H1 (cell line): ENCODE measurements around the gene DUOX1. TPM values are rescaled to one million over a fixed set of nuclear protein-coding genes. Genes with fewer than 3 reads are reported as not detected.

Experiments
- CTCF ChIA-PET: fragments of 300-600 bp; sonication (Branson Sonifier 250); formaldehyde crosslinking; loops from one replicate; lab custom pipeline; 2021; ENCODE audit not compliant: partially characterized antibody; lab: Charles Lee
- POLR2A ChIA-PET: fragments of 300-600 bp; sonication (Branson Sonifier 250); formaldehyde crosslinking; loops from one replicate; lab custom pipeline; 2021; ENCODE audit warnings: inconsistent platforms; ENCODE audit not compliant: partially characterized antibody; lab: Charles Lee
- DNase-seq, 2 experiments: peaks; one replicate each; pipeline versions ENCODE4 v3.0.0 to v3.0.0-alpha.2; 2010 to 2022; ENCODE audit warnings: low spot score in 2 of 2, low read depth in 1 of 2, mixed read lengths in 1 of 2
- FAIRE-seq: peaks from 2 replicates; lab custom pipeline; 2011; peaks lifted over from hg19 to GRCh38; lab: Jason Lieb, UNC
- H2AFZ ChIP-seq: 2 replicates; pipeline ENCODE4 v1.8.1; 2012; ENCODE audit warnings: low read length, inconsistent platforms
- H2AK5ac ChIP-seq: 2 replicates; pipeline ENCODE4 v1.6.1; 2013; ENCODE audit warnings: low read depth, low read length
- H2BK120ac ChIP-seq: replicated peaks from 2 replicates; pipeline ENCODE3; 2013; ENCODE audit warnings: low read depth, low read length, inconsistent platforms
- H2BK12ac ChIP-seq: 2 replicates; pipeline ENCODE4 v1.6.1; 2013; ENCODE audit warnings: low read depth, low read length
- H2BK15ac ChIP-seq: 2 replicates; pipeline ENCODE4 v1.6.1; 2013; ENCODE audit warnings: low read length
- H2BK20ac ChIP-seq: 2 replicates; pipeline ENCODE4 v1.6.1; 2013; ENCODE audit warnings: low read length
- H2BK5ac ChIP-seq: 2 replicates; pipeline ENCODE4 v1.6.1; 2013; ENCODE audit warnings: low read depth, low read length
- H3K14ac ChIP-seq: 2 replicates; pipeline ENCODE4 v1.6.1; 2013; ENCODE audit warnings: inconsistent platforms; ENCODE audit not compliant: insufficient read length
- H3K18ac ChIP-seq: 2 replicates; pipeline ENCODE4 v1.6.1; 2013; ENCODE audit warnings: low read length; ENCODE audit errors: extremely low read depth
- H3K23ac ChIP-seq: 2 replicates; pipeline ENCODE4 v1.6.1; 2013; ENCODE audit warnings: inconsistent platforms; ENCODE audit not compliant: insufficient read length
- H3K23me2 ChIP-seq: 2 replicates; pipeline ENCODE4 v1.6.1; 2013; ENCODE audit warnings: low read depth, low read length
- H3K27ac ChIP-seq: 2 replicates; pipeline ENCODE4 v1.6.1; 2011; ENCODE audit warnings: low read depth, low read length, inconsistent platforms
- H3K27me3 ChIP-seq, 4 experiments: replicated peaks in 1 of 4; 1 replicate in 1 of 4; 2 replicates in 3 of 4; pipeline versions ENCODE4 v1.6.1 to v1.8.1; 2011 to 2013; ENCODE audit warnings: low read length in 3 of 4, mild to moderate bottlenecking in 3 of 4, inconsistent platforms in 2 of 4, mixed read lengths in 2 of 4, moderate library complexity in 1 of 4; ENCODE audit not compliant: control insufficient read depth in 3 of 4, insufficient read depth in 3 of 4; ENCODE audit errors: extremely low read depth in 1 of 4
- H3K36me3 ChIP-seq, 4 experiments: 2 replicates each; pipeline versions ENCODE4 v1.6.1 to v1.8.1; 2011 to 2013; ENCODE audit warnings: mild to moderate bottlenecking in 4 of 4, low read length in 3 of 4, moderate library complexity in 2 of 4, control low read depth in 1 of 4, inconsistent platforms in 1 of 4; ENCODE audit not compliant: insufficient read depth in 4 of 4, control insufficient read depth in 2 of 4
- H3K4ac ChIP-seq: replicated peaks from 2 replicates; pipeline ENCODE3; 2013; ENCODE audit warnings: low read length, low read depth, mixed read lengths, inconsistent platforms; ENCODE audit not compliant: insufficient read length
- H3K4me1 ChIP-seq, 4 experiments: replicated peaks in 1 of 4; 1 replicate in 1 of 4; 2 replicates in 3 of 4; pipeline versions ENCODE4 v1.6.1 to v1.8.1; 2011 to 2013; ENCODE audit warnings: low read length in 3 of 4, inconsistent platforms in 2 of 4, mixed read lengths in 1 of 4; ENCODE audit not compliant: insufficient read depth in 4 of 4, control insufficient read depth in 3 of 4
- H3K4me2 ChIP-seq, 2 experiments: 2 replicates each; pipeline versions ENCODE4 v1.6.1 to v1.8.1; 2011 to 2013; ENCODE audit warnings: low read depth in 2 of 2, low read length in 2 of 2, control low read depth in 1 of 2, inconsistent platforms in 1 of 2, mild to moderate bottlenecking in 1 of 2; ENCODE audit not compliant: insufficient read depth in 1 of 2
- H3K4me3 ChIP-seq, 4 experiments: fragments of 200-600, 300-600 bp in 1 of 4; sonication (generic), shearing (Covaris generic), sonication (Bioruptor Twin) in 1 of 4; 2 replicates each; pipeline versions ENCODE4 v1.5.1 to v1.8.1; 2011 to 2016; ENCODE audit warnings: low read length in 4 of 4, low read depth in 3 of 4, control low read depth in 2 of 4, inconsistent platforms in 2 of 4, mild to moderate bottlenecking in 2 of 4, mixed read lengths in 1 of 4, moderate library complexity in 1 of 4; ENCODE audit not compliant: insufficient read depth in 2 of 4; ENCODE audit errors: extremely low read depth in 1 of 4
- H3K56ac ChIP-seq: replicated peaks from 2 replicates; pipeline ENCODE3; 2013; ENCODE audit warnings: low read depth, mild to moderate bottlenecking, mixed read lengths, low read length, inconsistent platforms; ENCODE audit not compliant: insufficient read length
- H3K79me1 ChIP-seq: 2 replicates; pipeline ENCODE4 v1.6.1; 2013; ENCODE audit warnings: low read depth, low read length, control low read depth
- H3K79me2 ChIP-seq, 2 experiments: 2 replicates each; pipeline versions ENCODE4 v1.6.1 to v1.8.1; 2012 to 2013; ENCODE audit warnings: low read length in 2 of 2, mild to moderate bottlenecking in 2 of 2, inconsistent platforms in 1 of 2; ENCODE audit not compliant: insufficient read depth in 2 of 2, control insufficient read depth in 1 of 2
- H3K9ac ChIP-seq, 4 experiments: replicated peaks in 1 of 4; 1 replicate in 1 of 4; 2 replicates in 3 of 4; pipeline versions ENCODE4 v1.6.1 to v1.8.1; 2011 to 2013; ENCODE audit warnings: low read depth in 3 of 4, low read length in 3 of 4, control low read depth in 2 of 4, mild to moderate bottlenecking in 2 of 4, moderate library complexity in 2 of 4, inconsistent platforms in 1 of 4; ENCODE audit errors: extremely low read depth in 1 of 4
- H3K9me3 ChIP-seq, 2 experiments: 2 replicates each; pipeline versions ENCODE4 v1.6.1 to v1.8.1; 2012 to 2013; ENCODE audit warnings: mild to moderate bottlenecking in 2 of 2, moderate library complexity in 2 of 2, control low read depth in 1 of 2, inconsistent platforms in 1 of 2, low read depth in 1 of 2, low read length in 1 of 2, mixed read lengths in 1 of 2; ENCODE audit not compliant: insufficient read depth in 2 of 2
- H4K20me1 ChIP-seq, 2 experiments: replicated peaks in 1 of 2; 2 replicates each; pipeline versions ENCODE3 to v1.8.1; 2011 to 2013; ENCODE audit warnings: inconsistent platforms in 2 of 2, low read length in 2 of 2, mild to moderate bottlenecking in 1 of 2; ENCODE audit not compliant: insufficient read depth in 2 of 2, control insufficient read depth in 1 of 2
- H4K5ac ChIP-seq: 2 replicates; pipeline ENCODE4 v1.6.1; 2013; ENCODE audit warnings: low read length, low read depth, mixed read lengths, inconsistent platforms; ENCODE audit not compliant: insufficient read length
- H4K8ac ChIP-seq: 2 replicates; pipeline ENCODE4 v1.8.0; 2013; ENCODE audit warnings: mild to moderate bottlenecking, moderate library complexity, low read length, inconsistent platforms; ENCODE audit not compliant: insufficient read depth; ENCODE audit errors: extremely low read depth
- H4K91ac ChIP-seq: replicated peaks from 2 replicates; pipeline ENCODE3; 2013; ENCODE audit warnings: low read length, mixed read lengths, inconsistent platforms; ENCODE audit not compliant: insufficient read length
- GTF2F1 ChIP-seq: IDR thresholded peaks from 2 replicates; pipeline ENCODE4 v1.6.1; 2012; ENCODE audit warnings: low read depth, low read length, improper control_type of control experiment, borderline replicate concordance
- JUN ChIP-seq: IDR thresholded peaks from 2 replicates; pipeline ENCODE4 v1.6.1; 2011; ENCODE audit warnings: low read depth, mild to moderate bottlenecking, improper control_type of control experiment, low read length
- KDM1A ChIP-seq: fragments of 200-600, 300-600 bp; sonication (generic); IDR thresholded peaks from 2 replicates; pipeline ENCODE4 v1.7.1; 2016; ENCODE audit warnings: mild to moderate bottlenecking, low read length, borderline replicate concordance
- KDM5A ChIP-seq: fragments of 200-600 bp; IDR thresholded peaks from 2 replicates; pipeline ENCODE4 v1.7.1; 2012; ENCODE audit warnings: mild to moderate bottlenecking, low read length, inconsistent platforms, mixed read lengths
- RBBP5 ChIP-seq: IDR thresholded peaks from 2 replicates; pipeline ENCODE4 v1.7.1; 2012; ENCODE audit warnings: low read depth, mild to moderate bottlenecking, inconsistent platforms, low read length, moderate library complexity, borderline replicate concordance
- RFX5 ChIP-seq: IDR thresholded peaks from 2 replicates; pipeline ENCODE4 v1.6.1; 2011; ENCODE audit warnings: low read depth, low read length, improper control_type of control experiment, borderline replicate concordance
- RNF2 ChIP-seq: fragments of 200-900, 300-1000 bp; sonication (generic); IDR thresholded peaks from 2 replicates; pipeline ENCODE4 v1.7.1; 2016; ENCODE audit warnings: borderline replicate concordance, low read depth, mild to moderate bottlenecking, antibody characterized with exemption, low read length; ENCODE audit not compliant: poor library complexity, severe bottlenecking; ENCODE audit errors: missing control alignments
- SAP30 ChIP-seq: fragments of 300-600 bp; sonication (generic); IDR thresholded peaks from 2 replicates; pipeline ENCODE4 v1.7.1; 2012; ENCODE audit warnings: low read length, moderate library complexity, mild to moderate bottlenecking, inconsistent platforms; ENCODE audit not compliant: insufficient read depth, insufficient replicate concordance
- TAF1 ChIP-seq: IDR thresholded peaks from 2 replicates; pipeline ENCODE4 v1.6.1; 2011; ENCODE audit warnings: mild to moderate bottlenecking, low read depth, low read length
- TBP ChIP-seq: IDR thresholded peaks from 2 replicates; pipeline ENCODE4 v1.6.1; 2011; ENCODE audit warnings: low read depth, low read length, improper control_type of control experiment
- TEAD4 ChIP-seq: IDR thresholded peaks from 2 replicates; pipeline ENCODE4 v1.6.1; 2012; ENCODE audit warnings: low read depth, low read length, inconsistent platforms, mixed read lengths
- WGBS, 2 experiments: shearing (Covaris generic) in 1 of 2; methylation state at CpG; one replicate each; pipeline versions ENCODE4 v1.1.6 to v1.1.7; 2013 to 2015; ENCODE audit warnings: low lambda C conversion rate in 2 of 2, mixed read lengths in 2 of 2, inconsistent platforms in 1 of 2, low coverage in 1 of 2, missing lambda C conversion rate in 1 of 2; ENCODE audit not compliant: insufficient replicate concordance in 2 of 2, insufficient coverage in 1 of 2, insufficient read length in 1 of 2; ENCODE audit errors: extremely low coverage in 1 of 2, missing lambda C conversion rate in 1 of 2; 5-methylcytosine and 5-hydroxymethylcytosine counted together
- polyA plus RNA-seq, 7 experiments: library from polyadenylated mRNA; depleted of rRNA in 3 of 7; stranded (reverse) in 5 of 7; unstranded in 2 of 7; fragments of >200 nt in 5 of 7; fragments of 200-250 nt in 2 of 7; gene quantifications; 1 replicate in 5 of 7; 2 replicates in 1 of 7; 4 replicates in 1 of 7; pipeline versions ENCODE4 v1.2.1 to v1.2.3, GENCODE V29; 2011 to 2013; ENCODE audit warnings: missing spikeins in 2 of 7, mixed read lengths in 2 of 7
- total RNA-seq: library from RNA; stranded (reverse); fragmentation: NEBNext Ultra II Directional; extraction: Animal tissue kit (Norgen Biotek cat#: 25700); gene quantifications from 2 replicates; pipeline ENCODE4 v1.2.1, GENCODE V29; 2021

The DUOX1 gene
- total and polyA plus RNA-seq, 2 of the 8 experiments (the other 6 are each of a cell fraction or from before 2014, with no cell fraction given), result 0.84 to 1.4 TPM

DNA sequence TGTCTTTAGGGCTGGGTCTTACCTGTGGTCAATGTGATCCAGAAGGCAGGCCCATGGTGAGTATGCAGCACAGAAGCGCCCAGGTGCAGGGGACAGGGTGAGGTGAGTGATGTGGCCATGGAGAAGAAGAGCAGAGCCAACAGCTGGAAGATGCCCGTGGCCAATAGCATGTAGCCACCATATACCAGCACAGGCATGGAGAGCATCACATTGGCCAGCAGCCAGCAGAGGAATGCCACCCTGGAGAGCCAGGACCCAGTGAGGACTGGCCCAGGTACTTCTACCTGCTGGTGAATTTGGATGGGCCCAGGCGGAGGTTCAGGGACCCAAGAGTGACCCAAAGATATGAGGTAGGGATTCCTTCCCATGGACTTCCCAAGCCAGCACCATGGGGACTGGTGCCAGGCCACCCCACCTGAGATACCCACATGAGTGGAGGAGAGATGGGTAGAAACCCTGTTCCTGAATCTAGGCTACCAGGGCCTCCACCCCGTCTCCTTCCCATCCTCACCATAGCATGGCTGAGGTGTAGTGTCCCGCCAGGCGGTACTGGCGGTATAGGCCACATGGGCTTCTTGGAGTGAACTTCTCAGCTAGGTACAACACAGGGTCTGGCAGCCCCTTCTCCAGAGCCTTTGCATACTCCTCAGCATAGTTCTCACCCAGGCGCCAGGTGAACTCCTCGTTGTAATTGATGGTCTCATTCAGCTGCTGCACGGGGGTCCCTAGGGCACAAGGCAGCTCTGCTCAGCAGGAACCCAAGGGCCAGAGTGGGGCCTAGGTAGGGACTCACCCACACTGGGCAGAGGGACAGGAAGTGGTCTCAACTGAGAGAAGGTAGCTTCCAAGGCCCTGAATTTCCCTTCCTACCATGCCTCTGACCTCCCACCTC, 9.5 kb upstream of the DUOX1 start:
- H3K9me3 ChIP-seq, result no peaks in the 10 kb centered on the region; a peak in 1 of 4 replicates
- H3K4me2 ChIP-seq, result no peak overlapping the region
- H3K4me1 ChIP-seq, result peaks cover 0 to 8% (median 7%) of the 10 kb centered on the region in 4 experiments; a peak in 6 of 7 replicates
- H2BK120ac ChIP-seq, result no peak overlapping the region
- H3K27me3 ChIP-seq, result peaks cover 31 to 48% (median 38%) of the 10 kb centered on the region in 4 experiments
- FAIRE-seq (no peak), DNase-seq (no peak)
- H2AK5ac ChIP-seq, result no peak overlapping the region
- H3K56ac ChIP-seq, result no peak overlapping the region
- no peak overlapping the region for H4K5ac ChIP-seq
- H3K18ac ChIP-seq, result no peak overlapping the region
- CTCF ChIA-PET, result interaction anchor here (0.8 to 6.0 kb wide), 9 partner anchors 10 to 311 kb away, joined by 3 to 37 read pairs (median 4); partner anchors contain the start of genes DUOX1 and DUOXA1
- no peak overlapping the region for H3K27ac ChIP-seq
- peaks cover 0 to 4% (median 0%) of the 10 kb centered on the region in 4 experiments; a peak in 1 of 8 replicates for H3K36me3 ChIP-seq
- no peak overlapping the region for H3K23ac ChIP-seq
- no peak overlapping the region for H3K9ac ChIP-seq
- H2AFZ ChIP-seq, result no peak overlapping the region
- H4K91ac ChIP-seq, result no peak overlapping the region
- H3K23me2 ChIP-seq, result no peaks in the 10 kb centered on the region; the same call in 1 of the 2 replicates
- no peak overlapping the region for H2BK12ac ChIP-seq
- H4K20me1 ChIP-seq, result peaks cover 3 to 15% of the 10 kb centered on the region in 2 experiments
- no peak overlapping the region for H4K8ac ChIP-seq
- H3K79me1 ChIP-seq, result no peaks in the 10 kb centered on the region
- H3K79me2 ChIP-seq, result no peaks in the 10 kb centered on the region
- no peak overlapping the region for H2BK15ac ChIP-seq
- no peak overlapping the region for H2BK20ac ChIP-seq
- no peak overlapping the region for H3K4me3 ChIP-seq
- no peak overlapping the region for H3K14ac ChIP-seq
- H2BK5ac ChIP-seq, result no peak overlapping the region
- POLR2A ChIA-PET, result no interaction called here
- 85% methylated on average over 10 of the region's 10 CpGs; no CpG with 5 or more reads in 1 of the 2 experiments for WGBS, 2 experiments
- no peak overlapping the region for H3K4ac ChIP-seq
- no peak for TF ChIP-seq TBP
- no peak for TF ChIP-seq KDM5A
- no peak for TF ChIP-seq GTF2F1
- no peak for TF ChIP-seq KDM1A
- no peak for TF ChIP-seq JUN
- TF ChIP-seq SAP30, result no peak
- TF ChIP-seq RFX5, result no peak
- TF ChIP-seq TAF1, result no peak
- TF ChIP-seq TEAD4, result no peak
- no peak for TF ChIP-seq RBBP5
- no peak for TF ChIP-seq RNF2
